Measurements from ENCODE around the gene MSMP. TPM values are rescaled to one million over a fixed set of nuclear protein-coding genes. Genes with fewer than 3 reads are reported as not detected.

MSMP gene
- total RNA-seq, 1 experiment from 2014 or later = not detected

DNA sequence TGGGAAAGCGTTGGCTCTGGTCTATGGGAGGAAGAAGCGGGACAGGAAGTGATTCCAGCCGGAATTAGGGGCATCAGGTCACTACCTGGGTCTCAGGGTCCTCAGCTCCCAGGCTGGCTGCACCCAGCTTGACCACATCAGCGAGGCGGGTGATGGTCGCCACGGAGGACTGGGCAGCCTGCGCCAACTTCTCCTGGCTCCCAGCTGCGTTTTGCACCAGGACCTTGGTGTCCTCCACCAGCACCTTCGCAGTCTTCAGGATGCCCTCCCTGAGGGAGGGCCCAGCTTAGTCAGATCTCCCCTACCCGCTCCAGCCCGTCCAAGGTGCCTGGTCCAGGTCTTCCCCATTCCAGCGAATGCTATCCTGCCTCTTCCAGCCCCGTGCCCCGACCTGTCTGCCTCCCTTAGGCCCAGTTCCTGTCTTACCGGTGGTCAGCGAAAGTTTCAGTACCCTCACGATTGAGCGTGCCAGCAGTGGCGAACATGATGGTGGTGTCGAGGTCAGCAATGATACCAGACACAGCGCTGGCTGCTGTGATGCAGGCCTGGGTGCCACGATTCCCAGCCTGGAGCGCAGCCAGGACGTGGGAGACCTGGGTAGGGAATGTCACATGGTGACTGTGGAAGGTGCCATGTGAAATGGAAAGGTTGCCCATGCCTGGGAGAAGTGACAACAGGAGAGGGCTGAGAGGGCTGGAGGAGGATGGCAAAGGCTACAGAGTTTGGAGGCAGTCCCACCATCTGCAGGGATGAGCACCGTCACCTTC, 50.0 kb downstream of the MSMP start:
- Histone ChIP-seq H3K36me3 (peaks cover 94% of the 10 kb centered on the region), H3K27me3 (replicated peaks) (no peaks in the 10 kb centered on the region), H3K4me1 (replicated peaks) (no peaks in the 10 kb centered on the region), H3K9me3 (replicated peaks) (no peaks in the 10 kb centered on the region), H3K4me3 (no peak overlapping the region), H3K27ac (no peak overlapping the region)
- no peak for DNase-seq (ENCODE audit: low read depth in 1 of 2, low spot score in 2 of 2)

Other genes with a start within 250 kb of the MSMP start
- 1.2 and 5.2 TPM in 2 replicates for gene TESK1, start 149.0 kb downstream of the MSMP start, total RNA-seq (2014; rRNA removed; shearing (Covaris generic))
- not detected in 2 replicates for gene CD72, start 135.9 kb downstream of the MSMP start, total RNA-seq (2014; rRNA removed; shearing (Covaris generic))
- gene SIT1, start 103.3 kb downstream of the MSMP start, total RNA-seq (2014; rRNA removed; shearing (Covaris generic)) = not detected in 2 replicates
- gene RMRP, start 96.3 kb downstream of the MSMP start, total RNA-seq (2014; rRNA removed; shearing (Covaris generic)) = 432 and 826 TPM in 2 replicates
- 2.8 and 7.9 TPM in 2 replicates for gene CCDC107, start 96.0 kb downstream of the MSMP start, total RNA-seq (2014; rRNA removed; shearing (Covaris generic))
- 0.41 and 1.9 TPM in 2 replicates for gene ARHGEF39, start 89.1 kb downstream of the MSMP start, total RNA-seq (2014; rRNA removed; shearing (Covaris generic))
- not detected in 2 replicates for gene CA9, start 80.3 kb downstream of the MSMP start, total RNA-seq (2014; rRNA removed; shearing (Covaris generic))
- 823 and 1,421 TPM in 2 replicates for gene TPM2, start 64.4 kb downstream of the MSMP start, total RNA-seq (2014; rRNA removed; shearing (Covaris generic))
- gene TLN1, start 22.1 kb downstream of the MSMP start, total RNA-seq (2014; rRNA removed; shearing (Covaris generic)) = 137 and 213 TPM in 2 replicates
- 39.2 and 86.7 TPM in 2 replicates for gene CREB3, start 21.6 kb downstream of the MSMP start, total RNA-seq (2014; rRNA removed; shearing (Covaris generic))
- gene GBA2, start 5.0 kb downstream of the MSMP start, total RNA-seq (2014; rRNA removed; shearing (Covaris generic)) = 15.5 and 16.0 TPM in 2 replicates
- gene RGP1, start 5.0 kb downstream of the MSMP start, total RNA-seq (2014; rRNA removed; shearing (Covaris generic)) = 5.2 and 7.4 TPM in 2 replicates
- 1.5 and 3.9 TPM in 2 replicates for gene NPR2, start 37.3 kb upstream of the MSMP start, total RNA-seq (2014; rRNA removed; shearing (Covaris generic))
- 0.13 TPM in 1 of 2 replicates, not detected in the other for gene SPAG8, start 58.0 kb upstream of the MSMP start, total RNA-seq (2014; rRNA removed; shearing (Covaris generic))
- 21.4 and 41.3 TPM in 2 replicates for gene HINT2, start 60.8 kb upstream of the MSMP start, total RNA-seq (2014; rRNA removed; shearing (Covaris generic))
- gene FAM221B, start 74.5 kb upstream of the MSMP start, total RNA-seq (2014; rRNA removed; shearing (Covaris generic)) = not detected in 2 replicates
- gene TMEM8B, start 75.0 kb upstream of the MSMP start, total RNA-seq (2014; rRNA removed; shearing (Covaris generic)) = 1.4 and 2.8 TPM in 2 replicates
- not detected in 2 replicates for gene OR13J1, start 116.1 kb upstream of the MSMP start, total RNA-seq (2014; rRNA removed; shearing (Covaris generic))
- 0.63 TPM in 1 of 2 replicates, not detected in the other for gene HRCT1, start 151.9 kb upstream of the MSMP start, total RNA-seq (2014; rRNA removed; shearing (Covaris generic))
- gene SPAAR, start 155.2 kb upstream of the MSMP start, total RNA-seq (2014; rRNA removed; shearing (Covaris generic)) = not detected in 2 replicates
- gene OR2S2, start 203.9 kb upstream of the MSMP start, total RNA-seq (2014; rRNA removed; shearing (Covaris generic)) = not detected in 2 replicates

Data from SJSA1 (cell line).